IMR-90 (cell line): Measurements from ENCODE around the gene CIAO3. TPM values are rescaled to one million over a fixed set of nuclear protein-coding genes. Genes with fewer than 3 reads are reported as not detected.

ENCODE experiments used
- ATAC-seq: fragments of 200-7000 bp; cut with Tn5 transposase; 2 replicates; pipeline ENCODE4 v1.9.1; 2020; ENCODE audit warnings: low read depth, mild to moderate bottlenecking, moderate library complexity
- BruUV-seq: library from RNA; stranded (reverse); fragments of 400-500 nt; replicated peaks from 2 replicates; lab custom pipeline; 2021; lab: Mats Ljungman, UMichigan
- CTCF ChIA-PET: fragments of 300-600 bp; formaldehyde crosslinking; extraction: SDS; loops from one replicate; lab custom pipeline; 2021; ENCODE audit warnings: antibody characterized with exemption; lab: Yijun Ruan, JAX
- POLR2A ChIA-PET: fragments of 300-600 bp; sonication (Branson Sonifier 250); formaldehyde crosslinking; loops from one replicate; lab custom pipeline; 2022; ENCODE audit warnings: antibody characterized with exemption; ENCODE audit not compliant: unreplicated experiment; lab: Charles Lee
- DNase-seq: peaks from one replicate; pipeline ENCODE4 v3.0.0; 2013
- H2AFZ ChIP-seq: replicated peaks from 2 replicates; pipeline ENCODE3; 2013; ENCODE audit warnings: low read length, mild to moderate bottlenecking; ENCODE audit not compliant: poor library complexity
- H2AK5ac ChIP-seq: 2 replicates; pipeline ENCODE4 v1.6.1; 2013; ENCODE audit warnings: low read depth, low read length, inconsistent platforms
- H2AK9ac ChIP-seq: replicated peaks from 2 replicates; pipeline ENCODE3; 2013; ENCODE audit warnings: mild to moderate bottlenecking, low read depth, low read length, moderate library complexity; ENCODE audit not compliant: poor library complexity
- H2BK120ac ChIP-seq: 2 replicates; pipeline ENCODE4 v1.6.1; 2013; ENCODE audit warnings: low read depth, low read length, inconsistent platforms
- H2BK15ac ChIP-seq: 3 replicates; pipeline ENCODE4 v1.6.1; 2013; ENCODE audit warnings: low read depth, low read length, inconsistent platforms
- H2BK20ac ChIP-seq: 2 replicates; pipeline ENCODE4 v1.6.1; 2013; ENCODE audit warnings: low read depth, mild to moderate bottlenecking, inconsistent platforms, low read length, moderate library complexity
- H2BK5ac ChIP-seq: 2 replicates; pipeline ENCODE4 v1.6.1; 2013; ENCODE audit warnings: mild to moderate bottlenecking, low read depth, low read length, inconsistent platforms; ENCODE audit not compliant: poor library complexity, severe bottlenecking
- H3K14ac ChIP-seq: replicated peaks from 2 replicates; pipeline ENCODE4 v1.6.1; 2013; ENCODE audit warnings: low read depth, low read length, inconsistent platforms
- H3K18ac ChIP-seq: 2 replicates; pipeline ENCODE4 v1.6.1; 2013; ENCODE audit warnings: low read depth, low read length, control low read depth
- H3K23ac ChIP-seq: 2 replicates; pipeline ENCODE4 v1.6.1; 2013; ENCODE audit warnings: low read depth, low read length, inconsistent platforms
- H3K27ac ChIP-seq: 2 replicates; pipeline ENCODE4 v1.5.1; 2013; ENCODE audit warnings: mild to moderate bottlenecking, control low read depth, low read length; ENCODE audit not compliant: insufficient read depth
- H3K27me3 ChIP-seq: 2 replicates; pipeline ENCODE4 v1.6.1; 2013; ENCODE audit warnings: low read length; ENCODE audit not compliant: control insufficient read depth, insufficient read depth
- H3K36me3 ChIP-seq: 2 replicates; pipeline ENCODE4 v1.6.1; 2013; ENCODE audit warnings: low read length, mixed read lengths; ENCODE audit not compliant: control insufficient read depth, insufficient read depth
- H3K4ac ChIP-seq: 2 replicates; pipeline ENCODE4 v1.6.1; 2013; ENCODE audit warnings: low read depth, low read length, inconsistent platforms
- H3K4me1 ChIP-seq: 2 replicates; pipeline ENCODE4 v1.6.1; 2013; ENCODE audit warnings: low read length, mixed read lengths; ENCODE audit not compliant: control insufficient read depth, insufficient read depth
- H3K4me2 ChIP-seq: 2 replicates; pipeline ENCODE4 v1.6.1; 2013; ENCODE audit warnings: low read depth, mild to moderate bottlenecking, control low read depth, low read length, moderate library complexity
- H3K4me3 ChIP-seq: 2 replicates; pipeline ENCODE4 v1.5.1; 2013; ENCODE audit warnings: low read depth, mild to moderate bottlenecking, control low read depth, low read length, moderate library complexity; ENCODE audit not compliant: insufficient read depth
- H3K56ac ChIP-seq: 2 replicates; pipeline ENCODE4 v1.6.1; 2013; ENCODE audit warnings: low read length, inconsistent platforms; ENCODE audit not compliant: insufficient read depth; ENCODE audit errors: extremely low read depth
- H3K79me1 ChIP-seq, 2 experiments: 2 replicates each; pipeline ENCODE4 v1.6.1; 2013; ENCODE audit warnings: low read length in 2 of 2, inconsistent platforms in 1 of 2, low read depth in 1 of 2
- H3K9ac ChIP-seq: 2 replicates; pipeline ENCODE4 v1.6.1; 2013; ENCODE audit warnings: low read depth, low read length, control low read depth
- H3K9me1 ChIP-seq: 2 replicates; pipeline ENCODE4 v1.6.1; 2013; ENCODE audit warnings: low read length, inconsistent platforms; ENCODE audit not compliant: insufficient read depth
- H3K9me3 ChIP-seq: 2 replicates; pipeline ENCODE4 v1.6.1; 2013; ENCODE audit warnings: low read length; ENCODE audit not compliant: control insufficient read depth, insufficient read depth
- H4K20me1 ChIP-seq: 2 replicates; pipeline ENCODE4 v1.6.1; 2013; ENCODE audit warnings: low read length, inconsistent platforms; ENCODE audit not compliant: insufficient read depth
- H4K5ac ChIP-seq: 2 replicates; pipeline ENCODE4 v1.6.1; 2013; ENCODE audit warnings: mild to moderate bottlenecking, low read depth, low read length, control low read depth
- H4K8ac ChIP-seq, 2 experiments: 2 replicates each; pipeline ENCODE4 v1.6.1; 2013; ENCODE audit warnings: low read depth in 2 of 2, low read length in 2 of 2, control low read depth in 1 of 2, inconsistent platforms in 1 of 2
- H4K91ac ChIP-seq: 2 replicates; pipeline ENCODE4 v1.6.1; 2013; ENCODE audit warnings: low read depth, low read length, inconsistent platforms; ENCODE audit not compliant: insufficient read depth
- BHLHE40 ChIP-seq: fragments of 150-350 bp; IDR thresholded peaks from 2 replicates; pipeline ENCODE4 v1.6.1; 2016; ENCODE audit warnings: mild to moderate bottlenecking, low read depth, low read length
- MAFK ChIP-seq: IDR thresholded peaks from 2 replicates; pipeline ENCODE4 v1.6.1; 2012; ENCODE audit warnings: low read depth, low read length, improper control_type of control experiment
- RAD21 ChIP-seq: IDR thresholded peaks from 2 replicates; pipeline ENCODE4 v1.6.1; 2012; ENCODE audit warnings: low read length, improper control_type of control experiment
- RFX5 ChIP-seq: IDR thresholded peaks from 2 replicates; pipeline ENCODE4 v1.8.0; 2012; ENCODE audit warnings: low read depth, mild to moderate bottlenecking, low read length, moderate library complexity
- WGBS, 2 experiments: methylation state at CpG; one replicate each; pipeline versions ENCODE4 v1.1.5 to v1.1.7; 2013; ENCODE audit warnings: missing lambda C conversion rate in 2 of 2; ENCODE audit not compliant: insufficient read length in 1 of 2; ENCODE audit errors: extremely low coverage in 2 of 2; 5-methylcytosine and 5-hydroxymethylcytosine counted together
- dilution Hi-C: fragments of 300-500 bp; cut with HindIII; formaldehyde crosslinking; loops from one replicate; pipeline ENCODE4 v1.14.3; 2018; ENCODE audit warnings: low sequenced_read_pairs; ENCODE audit not compliant: unreplicated experiment
- in situ Hi-C: fragments of 300-500 bp; cut with MboI; formaldehyde crosslinking; loops from 3 replicates; pipeline ENCODE4 v1.14.3; 2019; ENCODE audit warnings: low sequenced_read_pairs, inconsistent platforms, mixed read lengths
- intact Hi-C: fragments of 100-400 bp; cut with micrococcal nuclease; formaldehyde crosslinking; loops from 2 replicates; pipeline ENCODE4 v1.10.0; 2022
- polyA plus RNA-seq, 3 experiments: library from polyadenylated mRNA; depleted of rRNA; stranded (reverse); fragments of >200 nt; gene quantifications; 2 replicates each; pipeline ENCODE4 v1.2.3, GENCODE V29; 2012; ENCODE audit warnings: low replicate concordance in 1 of 3
- total RNA-seq: library from RNA; depleted of rRNA; stranded (reverse); fragments of >200 nt; gene quantifications from 2 replicates; pipeline ENCODE4 v1.2.3, GENCODE V29; 2012
- TF ChIP-seq, protein P1 (sequence below): conservative IDR thresholded peaks from 2 replicates; pipeline ENCODE4 v1.5.1; 2012; ENCODE audit warnings: mild to moderate bottlenecking, low read depth, low read length, improper control_type of control experiment

The CIAO3 gene
- total and polyA plus RNA-seq, 2 of the 4 experiments (the other 2 are of a cell fraction) = 17.0 to 20.2 TPM

DNA sequence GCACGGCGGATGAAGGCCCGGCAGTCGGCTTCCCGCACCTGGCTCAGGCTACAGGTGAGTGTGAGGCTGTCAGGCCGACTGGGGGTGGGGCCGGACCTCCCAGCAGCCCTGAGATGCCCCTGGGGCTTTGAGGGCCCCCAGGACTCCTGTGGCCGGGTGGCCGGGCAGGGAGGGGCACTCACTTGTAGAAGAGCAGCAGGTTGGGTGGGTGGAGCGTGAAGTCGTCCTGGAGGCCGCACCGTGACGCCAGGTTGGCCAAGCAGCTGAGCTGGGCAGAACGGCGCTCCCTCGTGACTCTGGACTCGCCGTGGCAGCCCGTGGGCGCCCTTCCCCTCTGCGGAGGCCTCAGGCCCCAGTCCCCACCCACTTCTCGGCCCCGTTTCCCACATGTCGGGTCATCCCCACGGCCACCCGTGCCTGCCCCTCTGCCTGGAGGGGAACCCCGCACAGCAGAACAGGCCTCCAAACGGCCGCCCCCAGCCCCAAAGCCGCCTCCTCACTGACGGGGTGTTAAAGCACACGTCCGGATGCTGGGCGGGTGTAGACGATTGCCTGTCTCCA is 34.5 kb upstream of the CIAO3 start:
- no peak for ATAC-seq
- Histone ChIP-seq H4K5ac (no peak overlapping the region), H3K79me1 (no peaks in the 10 kb centered on the region), H3K4ac (no peak overlapping the region), H3K4me2 (no peak overlapping the region), H3K9ac (no peak overlapping the region), H3K14ac (no peak overlapping the region), H4K20me1 (no peaks in the 10 kb centered on the region), H3K4me1 (no peaks in the 10 kb centered on the region), H3K36me3 (no peaks in the 10 kb centered on the region), H2BK15ac (no peak overlapping the region), H4K8ac (no peak overlapping the region), H2AFZ (no peak overlapping the region), H2BK120ac (no peak overlapping the region), H3K27me3 (peaks cover 3% of the 10 kb centered on the region; the same call in 1 of the 2 replicates), H3K9me1 (no peaks in the 10 kb centered on the region), H3K18ac (no peak overlapping the region), H2BK5ac (no peak overlapping the region), H3K9me3 (no peaks in the 10 kb centered on the region), H3K27ac (no peak overlapping the region), H2AK5ac (no peak overlapping the region), H2BK20ac (no peak overlapping the region), H2AK9ac (no peak overlapping the region), H4K91ac (no peak overlapping the region), H3K4me3 (no peak overlapping the region), H3K56ac (no peak overlapping the region), H3K23ac (no peak overlapping the region)
- BruUV-seq = no TSS peak
- dilution Hi-C loops = no loop called here
- ChIA-PET POLR2A (no interaction called here), CTCF (no interaction called here)
- intact Hi-C loops = no loop called here
- TF ChIP-seq MAFK = no peak
- TF ChIP-seq, protein P1, sequence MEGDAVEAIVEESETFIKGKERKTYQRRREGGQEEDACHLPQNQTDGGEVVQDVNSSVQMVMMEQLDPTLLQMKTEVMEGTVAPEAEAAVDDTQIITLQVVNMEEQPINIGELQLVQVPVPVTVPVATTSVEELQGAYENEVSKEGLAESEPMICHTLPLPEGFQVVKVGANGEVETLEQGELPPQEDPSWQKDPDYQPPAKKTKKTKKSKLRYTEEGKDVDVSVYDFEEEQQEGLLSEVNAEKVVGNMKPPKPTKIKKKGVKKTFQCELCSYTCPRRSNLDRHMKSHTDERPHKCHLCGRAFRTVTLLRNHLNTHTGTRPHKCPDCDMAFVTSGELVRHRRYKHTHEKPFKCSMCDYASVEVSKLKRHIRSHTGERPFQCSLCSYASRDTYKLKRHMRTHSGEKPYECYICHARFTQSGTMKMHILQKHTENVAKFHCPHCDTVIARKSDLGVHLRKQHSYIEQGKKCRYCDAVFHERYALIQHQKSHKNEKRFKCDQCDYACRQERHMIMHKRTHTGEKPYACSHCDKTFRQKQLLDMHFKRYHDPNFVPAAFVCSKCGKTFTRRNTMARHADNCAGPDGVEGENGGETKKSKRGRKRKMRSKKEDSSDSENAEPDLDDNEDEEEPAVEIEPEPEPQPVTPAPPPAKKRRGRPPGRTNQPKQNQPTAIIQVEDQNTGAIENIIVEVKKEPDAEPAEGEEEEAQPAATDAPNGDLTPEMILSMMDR = no peak
- no peak for TF ChIP-seq RFX5
- TF ChIP-seq RAD21 = no peak
- no peak for TF ChIP-seq BHLHE40
- WGBS, 2 experiments = 57% methylated on average over 19 of the region's 36 CpGs; no CpG with 5 or more reads in 1 of the 2 experiments
- DNase-seq = no peak
- in situ Hi-C loops = no loop called here
